ENCODE results near the gene EXOC3.

EXOC3 gene

GRCh38 chr5:425714-426113 lies 17.3 kb upstream of the EXOC3 start:
- DNase-seq (ENCODE audit: low read depth in 2 of 2): no peak

GRCh38 chr5:426392-426976 lies 16.5 kb upstream of the EXOC3 start:
- DNase-seq (ENCODE audit: low read depth in 2 of 2): no peak

- no peak for DNase-seq (ENCODE audit: low read depth in 2 of 2)
These were observed 15.4 kb upstream of the EXOC3 start for GRCh38 chr5:427415-428087.

GRCh38 chr5:428219-428618 lies 14.8 kb upstream of the EXOC3 start:
- DNase-seq (ENCODE audit: low read depth in 2 of 2): no peak

- no peak for DNase-seq (ENCODE audit: low read depth in 2 of 2)
These were observed 14.1 kb upstream of the EXOC3 start for GRCh38 chr5:428754-429452.

GRCh38 chr5:429453-430188 lies 13.4 kb upstream of the EXOC3 start:
- DNase-seq (ENCODE audit: low read depth in 2 of 2): no peak

GRCh38 chr5:430214-430925 lies 12.6 kb upstream of the EXOC3 start:
- no peak for DNase-seq (ENCODE audit: low read depth in 2 of 2)

- no peak for DNase-seq (ENCODE audit: low read depth in 2 of 2)
These were observed 11.8 kb upstream of the EXOC3 start for GRCh38 chr5:431001-431710.

GRCh38 chr5:431711-432050 lies 11.3 kb upstream of the EXOC3 start:
- no peak for DNase-seq (ENCODE audit: low read depth in 2 of 2)

- no peak for DNase-seq (ENCODE audit: low read depth in 2 of 2)
These were observed 10.6 kb upstream of the EXOC3 start for GRCh38 chr5:432201-432927.

- DNase-seq (ENCODE audit: low read depth in 2 of 2): no peak
These were observed 9.8 kb upstream of the EXOC3 start for GRCh38 chr5:432928-433791.

- no peak for DNase-seq (ENCODE audit: low read depth in 2 of 2)
These were observed 9.1 kb upstream of the EXOC3 start for GRCh38 chr5:433836-434235.

- no peak for DNase-seq (ENCODE audit: low read depth in 2 of 2)
These were observed 8.4 kb upstream of the EXOC3 start for GRCh38 chr5:434443-435146.

- DNase-seq (ENCODE audit: low read depth in 2 of 2): no peak
These were observed 7.7 kb upstream of the EXOC3 start for GRCh38 chr5:435156-435790.

- DNase-seq (ENCODE audit: low read depth in 2 of 2): no peak
These were observed 6.9 kb upstream of the EXOC3 start for GRCh38 chr5:435961-436640.

- no peak for DNase-seq (ENCODE audit: low read depth in 2 of 2)
These were observed 6.4 kb upstream of the EXOC3 start for GRCh38 chr5:436641-436975.

GRCh38 chr5:437281-437771 lies 5.7 kb upstream of the EXOC3 start:
- DNase-seq (ENCODE audit: low read depth in 2 of 2): no peak

- no peak for DNase-seq (ENCODE audit: low read depth in 2 of 2)
These were observed 4.4 kb upstream of the EXOC3 start for GRCh38 chr5:438481-438981.
